ENCODE results near the gene MGAM2.

MGAM2 gene

DNA sequence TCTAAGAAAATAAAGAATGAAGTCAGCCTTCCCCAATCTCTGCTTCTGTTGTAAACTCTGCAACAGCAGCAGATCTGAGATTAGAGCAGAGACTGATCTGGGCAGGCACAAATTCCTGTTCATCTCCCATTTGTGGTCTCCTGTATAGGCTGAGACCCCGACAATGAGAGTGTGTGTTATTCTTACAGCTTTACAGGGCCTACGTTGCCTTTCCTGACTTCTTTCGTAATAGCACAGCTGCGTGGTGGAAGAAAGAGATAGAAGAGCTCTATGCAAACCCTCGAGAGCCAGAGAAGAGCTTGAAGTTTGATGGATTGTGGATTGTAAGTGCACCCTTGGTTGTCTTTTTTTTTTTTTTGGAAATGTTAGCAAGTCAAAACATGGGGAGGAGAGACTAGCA lies 74.3 kb downstream of the MGAM2 start (continued):
- TF ChIP-seq, protein P1, sequence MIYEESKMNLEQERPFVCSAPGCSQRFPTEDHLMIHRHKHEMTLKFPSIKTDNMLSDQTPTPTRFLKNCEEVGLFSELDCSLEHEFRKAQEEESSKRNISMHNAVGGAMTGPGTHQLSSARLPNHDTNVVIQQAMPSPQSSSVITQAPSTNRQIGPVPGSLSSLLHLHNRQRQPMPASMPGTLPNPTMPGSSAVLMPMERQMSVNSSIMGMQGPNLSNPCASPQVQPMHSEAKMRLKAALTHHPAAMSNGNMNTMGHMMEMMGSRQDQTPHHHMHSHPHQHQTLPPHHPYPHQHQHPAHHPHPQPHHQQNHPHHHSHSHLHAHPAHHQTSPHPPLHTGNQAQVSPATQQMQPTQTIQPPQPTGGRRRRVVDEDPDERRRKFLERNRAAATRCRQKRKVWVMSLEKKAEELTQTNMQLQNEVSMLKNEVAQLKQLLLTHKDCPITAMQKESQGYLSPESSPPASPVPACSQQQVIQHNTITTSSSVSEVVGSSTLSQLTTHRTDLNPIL (CRISPR knock-in tag; IDR thresholded peaks at IDR 0.05; ENCODE audit: low read depth) = no peak
- no peak for TF ChIP-seq ZNF565 (CRISPR knock-in tag; conservative IDR thresholded peaks at IDR 0.05; ENCODE audit: low read depth)
- TF ChIP-seq ISL1 (CRISPR knock-in tag; IDR thresholded peaks at IDR 0.05) = no peak
- TF ChIP-seq TOX (CRISPR knock-in tag; IDR thresholded peaks at IDR 0.05; ENCODE audit: borderline replicate concordance) = no peak
- no peak for TF ChIP-seq ZC3H10 (CRISPR knock-in tag; IDR thresholded peaks at IDR 0.05)
- TF ChIP-seq ZFP3 (CRISPR knock-in tag; IDR thresholded peaks at IDR 0.05) = no peak
- TF ChIP-seq PPARA (CRISPR knock-in tag; IDR thresholded peaks at IDR 0.05; ENCODE audit: borderline replicate concordance) = no peak

DNA sequence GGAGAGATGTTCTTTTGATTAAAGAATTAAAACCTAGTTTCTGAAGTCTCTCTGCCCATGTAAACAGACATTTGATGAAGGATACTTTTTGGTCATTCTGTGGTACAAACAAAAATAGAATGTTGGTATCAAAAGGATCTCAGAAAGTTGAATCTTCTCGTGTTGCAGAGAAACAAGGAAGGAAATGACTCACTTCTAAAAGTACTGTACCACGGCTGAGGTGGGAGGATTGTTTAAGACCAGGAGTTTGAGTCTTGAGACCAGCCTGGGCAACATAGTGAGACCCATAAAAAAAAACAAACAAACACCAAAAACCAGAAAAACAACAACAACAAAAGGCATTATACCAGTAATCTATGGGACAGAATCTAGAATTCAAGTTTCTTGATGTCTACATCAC lies 76.6 kb downstream of the MGAM2 start:
- TF ChIP-seq ISL1 (CRISPR knock-in tag; IDR thresholded peaks at IDR 0.05) (no peak), TCF4 (CRISPR knock-in tag; IDR thresholded peaks at IDR 0.05; ENCODE audit: borderline replicate concordance) (no peak), ESRRG (CRISPR knock-in tag; IDR thresholded peaks at IDR 0.05) (no peak), OSR1 (CRISPR knock-in tag; IDR thresholded peaks at IDR 0.05) (no peak), CSDC2 (CRISPR knock-in tag; IDR thresholded peaks at IDR 0.05) (no peak), TOX (CRISPR knock-in tag; IDR thresholded peaks at IDR 0.05; ENCODE audit: borderline replicate concordance) (no peak), RARB (CRISPR knock-in tag; IDR thresholded peaks at IDR 0.05) (no peak), BACH2 (CRISPR knock-in tag; IDR thresholded peaks at IDR 0.05; ENCODE audit: borderline replicate concordance) (no peak), ARNTL (CRISPR knock-in tag; IDR thresholded peaks at IDR 0.05; ENCODE audit: borderline replicate concordance, low read depth) (no peak), ZC3H10 (CRISPR knock-in tag; IDR thresholded peaks at IDR 0.05) (no peak), GLIS3 (CRISPR knock-in tag; IDR thresholded peaks at IDR 0.05) (no peak), SNAI2 (CRISPR knock-in tag; IDR thresholded peaks at IDR 0.05) (no peak), PPARA (CRISPR knock-in tag; IDR thresholded peaks at IDR 0.05; ENCODE audit: borderline replicate concordance) (no peak)
- TF ChIP-seq, protein P2, sequence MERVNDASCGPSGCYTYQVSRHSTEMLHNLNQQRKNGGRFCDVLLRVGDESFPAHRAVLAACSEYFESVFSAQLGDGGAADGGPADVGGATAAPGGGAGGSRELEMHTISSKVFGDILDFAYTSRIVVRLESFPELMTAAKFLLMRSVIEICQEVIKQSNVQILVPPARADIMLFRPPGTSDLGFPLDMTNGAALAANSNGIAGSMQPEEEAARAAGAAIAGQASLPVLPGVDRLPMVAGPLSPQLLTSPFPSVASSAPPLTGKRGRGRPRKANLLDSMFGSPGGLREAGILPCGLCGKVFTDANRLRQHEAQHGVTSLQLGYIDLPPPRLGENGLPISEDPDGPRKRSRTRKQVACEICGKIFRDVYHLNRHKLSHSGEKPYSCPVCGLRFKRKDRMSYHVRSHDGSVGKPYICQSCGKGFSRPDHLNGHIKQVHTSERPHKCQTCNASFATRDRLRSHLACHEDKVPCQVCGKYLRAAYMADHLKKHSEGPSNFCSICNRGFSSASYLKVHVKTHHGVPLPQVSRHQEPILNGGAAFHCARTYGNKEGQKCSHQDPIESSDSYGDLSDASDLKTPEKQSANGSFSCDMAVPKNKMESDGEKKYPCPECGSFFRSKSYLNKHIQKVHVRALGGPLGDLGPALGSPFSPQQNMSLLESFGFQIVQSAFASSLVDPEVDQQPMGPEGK (CRISPR knock-in tag; IDR thresholded peaks at IDR 0.05; ENCODE audit: borderline replicate concordance) = no peak
- TF ChIP-seq, protein P3, sequence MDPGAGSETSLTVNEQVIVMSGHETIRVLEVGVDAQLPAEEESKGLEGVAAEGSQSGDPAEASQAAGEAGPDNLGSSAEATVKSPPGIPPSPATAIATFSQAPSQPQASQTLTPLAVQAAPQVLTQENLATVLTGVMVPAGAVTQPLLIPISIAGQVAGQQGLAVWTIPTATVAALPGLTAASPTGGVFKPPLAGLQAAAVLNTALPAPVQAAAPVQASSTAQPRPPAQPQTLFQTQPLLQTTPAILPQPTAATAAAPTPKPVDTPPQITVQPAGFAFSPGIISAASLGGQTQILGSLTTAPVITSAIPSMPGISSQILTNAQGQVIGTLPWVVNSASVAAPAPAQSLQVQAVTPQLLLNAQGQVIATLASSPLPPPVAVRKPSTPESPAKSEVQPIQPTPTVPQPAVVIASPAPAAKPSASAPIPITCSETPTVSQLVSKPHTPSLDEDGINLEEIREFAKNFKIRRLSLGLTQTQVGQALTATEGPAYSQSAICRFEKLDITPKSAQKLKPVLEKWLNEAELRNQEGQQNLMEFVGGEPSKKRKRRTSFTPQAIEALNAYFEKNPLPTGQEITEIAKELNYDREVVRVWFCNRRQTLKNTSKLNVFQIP (CRISPR knock-in tag; IDR thresholded peaks at IDR 0.05; ENCODE audit: borderline replicate concordance, low read depth) = no peak
- TF ChIP-seq, protein P4, sequence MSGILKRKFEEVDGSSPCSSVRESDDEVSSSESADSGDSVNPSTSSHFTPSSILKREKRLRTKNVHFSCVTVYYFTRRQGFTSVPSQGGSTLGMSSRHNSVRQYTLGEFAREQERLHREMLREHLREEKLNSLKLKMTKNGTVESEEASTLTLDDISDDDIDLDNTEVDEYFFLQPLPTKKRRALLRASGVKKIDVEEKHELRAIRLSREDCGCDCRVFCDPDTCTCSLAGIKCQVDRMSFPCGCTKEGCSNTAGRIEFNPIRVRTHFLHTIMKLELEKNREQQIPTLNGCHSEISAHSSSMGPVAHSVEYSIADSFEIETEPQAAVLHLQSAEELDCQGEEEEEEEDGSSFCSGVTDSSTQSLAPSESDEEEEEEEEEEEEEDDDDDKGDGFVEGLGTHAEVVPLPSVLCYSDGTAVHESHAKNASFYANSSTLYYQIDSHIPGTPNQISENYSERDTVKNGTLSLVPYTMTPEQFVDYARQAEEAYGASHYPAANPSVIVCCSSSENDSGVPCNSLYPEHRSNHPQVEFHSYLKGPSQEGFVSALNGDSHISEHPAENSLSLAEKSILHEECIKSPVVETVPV (CRISPR knock-in tag; IDR thresholded peaks at IDR 0.05) = no peak
- TF ChIP-seq, protein P5, sequence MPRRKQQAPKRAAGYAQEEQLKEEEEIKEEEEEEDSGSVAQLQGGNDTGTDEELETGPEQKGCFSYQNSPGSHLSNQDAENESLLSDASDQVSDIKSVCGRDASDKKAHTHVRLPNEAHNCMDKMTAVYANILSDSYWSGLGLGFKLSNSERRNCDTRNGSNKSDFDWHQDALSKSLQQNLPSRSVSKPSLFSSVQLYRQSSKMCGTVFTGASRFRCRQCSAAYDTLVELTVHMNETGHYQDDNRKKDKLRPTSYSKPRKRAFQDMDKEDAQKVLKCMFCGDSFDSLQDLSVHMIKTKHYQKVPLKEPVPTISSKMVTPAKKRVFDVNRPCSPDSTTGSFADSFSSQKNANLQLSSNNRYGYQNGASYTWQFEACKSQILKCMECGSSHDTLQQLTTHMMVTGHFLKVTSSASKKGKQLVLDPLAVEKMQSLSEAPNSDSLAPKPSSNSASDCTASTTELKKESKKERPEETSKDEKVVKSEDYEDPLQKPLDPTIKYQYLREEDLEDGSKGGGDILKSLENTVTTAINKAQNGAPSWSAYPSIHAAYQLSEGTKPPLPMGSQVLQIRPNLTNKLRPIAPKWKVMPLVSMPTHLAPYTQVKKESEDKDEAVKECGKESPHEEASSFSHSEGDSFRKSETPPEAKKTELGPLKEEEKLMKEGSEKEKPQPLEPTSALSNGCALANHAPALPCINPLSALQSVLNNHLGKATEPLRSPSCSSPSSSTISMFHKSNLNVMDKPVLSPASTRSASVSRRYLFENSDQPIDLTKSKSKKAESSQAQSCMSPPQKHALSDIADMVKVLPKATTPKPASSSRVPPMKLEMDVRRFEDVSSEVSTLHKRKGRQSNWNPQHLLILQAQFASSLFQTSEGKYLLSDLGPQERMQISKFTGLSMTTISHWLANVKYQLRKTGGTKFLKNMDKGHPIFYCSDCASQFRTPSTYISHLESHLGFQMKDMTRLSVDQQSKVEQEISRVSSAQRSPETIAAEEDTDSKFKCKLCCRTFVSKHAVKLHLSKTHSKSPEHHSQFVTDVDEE (CRISPR knock-in tag; IDR thresholded peaks at IDR 0.05) = no peak
- ATAC-seq = no peak

DNA sequence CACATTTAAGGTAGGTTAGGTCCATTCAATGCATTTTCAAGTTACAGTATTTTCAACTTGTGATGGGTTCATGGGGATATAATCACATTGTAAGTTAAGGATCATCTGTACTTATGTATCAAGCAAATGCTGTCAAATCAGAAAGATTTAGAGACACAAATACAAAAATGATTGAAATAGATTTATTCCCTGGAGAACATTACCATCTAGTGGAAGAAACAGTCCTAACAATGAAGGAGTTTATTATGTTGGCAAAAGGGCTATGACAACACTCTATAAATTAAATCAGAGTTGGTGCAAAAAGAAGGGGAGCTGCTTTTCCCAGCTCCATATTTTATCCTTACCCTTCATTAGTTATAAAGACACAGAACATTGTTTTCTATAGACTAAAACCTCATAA lies 77.3 kb downstream of the MGAM2 start:
- ATAC-seq = peak; percentile 55; the same call in 2 of the 3 replicates
- TF ChIP-seq, protein P2 (CRISPR knock-in tag; IDR thresholded peaks at IDR 0.05; ENCODE audit: borderline replicate concordance) = no peak
- TF ChIP-seq PPARA (CRISPR knock-in tag; IDR thresholded peaks at IDR 0.05; ENCODE audit: borderline replicate concordance) (no peak), CSDC2 (CRISPR knock-in tag; IDR thresholded peaks at IDR 0.05) (no peak), ZNF8 (CRISPR knock-in tag; IDR thresholded peaks at IDR 0.05) (no peak), GLIS3 (CRISPR knock-in tag; IDR thresholded peaks at IDR 0.05) (no peak), TOX (CRISPR knock-in tag; IDR thresholded peaks at IDR 0.05; ENCODE audit: borderline replicate concordance) (no peak), ZFP3 (CRISPR knock-in tag; IDR thresholded peaks at IDR 0.05) (no peak), OSR1 (CRISPR knock-in tag; IDR thresholded peaks at IDR 0.05) (no peak), ESRRG (CRISPR knock-in tag; IDR thresholded peaks at IDR 0.05) (no peak)
- TF ChIP-seq, protein P3 (CRISPR knock-in tag; IDR thresholded peaks at IDR 0.05; ENCODE audit: borderline replicate concordance, low read depth) = no peak
- TF ChIP-seq, protein P5 (CRISPR knock-in tag; IDR thresholded peaks at IDR 0.05) = no peak

All from SK-N-SH treated with all-trans-retinoic acid at 6 μM for 48 hours (cell line).